Peyer's patch (tissue), 4 donors: ENCODE data around the gene TNFRSF19. TPM values are rescaled to one million over a fixed set of nuclear protein-coding genes. Genes with fewer than 3 reads are reported as not detected.

Source experiments
- DNase-seq, 3 donors: peaks; one replicate each; pipeline ENCODE4 v3.0.0-alpha.2; 2017 to 2019
- H3K27ac ChIP-seq, 4 donors: fragments of 200-600 bp; sonication (generic); one replicate each; pipeline ENCODE4 v1.5.1; 2016 to 2019
- H3K27me3 ChIP-seq, 2 donors: fragments of 200-600 bp; sonication (generic); one replicate each; pipeline ENCODE4 v1.5.1; 2019
- H3K36me3 ChIP-seq, 3 donors: fragments of 200-600 bp; sonication (generic); one replicate each; pipeline ENCODE4 v1.5.1; 2016 to 2019
- H3K4me1 ChIP-seq, 4 donors: fragments of 200-600 bp; sonication (generic); one replicate each; pipeline ENCODE4 v1.5.1; 2016 to 2019
- H3K4me3 ChIP-seq, 4 donors: fragments of 200-600 bp; sonication (generic); 1 replicate in 3 of 4; 2 replicates in 1 of 4; pipeline ENCODE4 v1.5.1; 2016 to 2019; ENCODE audit warnings: mild to moderate bottlenecking in 1 of 4
- H3K9me3 ChIP-seq, 4 donors: fragments of 200-600 bp; sonication (generic); one replicate each; pipeline ENCODE4 v1.5.1; 2016 to 2019; ENCODE audit warnings: mild to moderate bottlenecking in 1 of 4
- CTCF ChIP-seq, 6 experiments: fragments of 450-650 bp in 4 of 6; fragments of 200-600 bp in 2 of 6; sonication (generic) in 1 of 6; IDR thresholded peaks; one replicate each; pipeline ENCODE4 v1.5.1; 2017 to 2019; ENCODE audit warnings: antibody characterized with exemption in 6 of 6, mild to moderate bottlenecking in 3 of 6, moderate library complexity in 1 of 6
- POLR2A ChIP-seq, 2 donors: fragments of 450-650 bp; IDR thresholded peaks; one replicate each; pipeline ENCODE4 v1.5.1; 2017; ENCODE audit warnings: antibody characterized with exemption in 2 of 2, mild to moderate bottlenecking in 2 of 2, moderate library complexity in 2 of 2
- total RNA-seq, 4 donors: library from RNA; depleted of rRNA; stranded (reverse); fragments of >200 nt; gene quantifications; one replicate each; pipeline ENCODE4 v1.1.0, GENCODE V29; 2016

The TNFRSF19 gene
- total RNA-seq, 4 donors from 2014 or later: 0.94 to 1.7 (median 1.2) TPM; not detected in 1

- no peak for TF ChIP-seq CTCF (IDR thresholded peaks at IDR 0.05)
- no peak for TF ChIP-seq POLR2A (IDR thresholded peaks at IDR 0.05)
- no peaks in the 10 kb centered on the region for H3K4me1 ChIP-seq
- H3K4me3 ChIP-seq: no peak overlapping the region
- no peaks in the 10 kb centered on the region for H3K36me3 ChIP-seq
- H3K27ac ChIP-seq: no peak overlapping the region
- no peaks in the 10 kb centered on the region for H3K27me3 ChIP-seq
- no peak for DNase-seq
- no peaks in the 10 kb centered on the region for H3K9me3 ChIP-seq
These were observed 152.7 kb downstream of the TNFRSF19 start for GRCh38 chr13:23722726-23723453.

- DNase-seq: no peak
These were observed 153.3 kb downstream of the TNFRSF19 start for GRCh38 chr13:23723471-23723870.

GRCh38 chr13:23724196-23724970 lies 154.2 kb downstream of the TNFRSF19 start:
- Histone ChIP-seq H3K4me3 (no peak overlapping the region), H3K4me1 (no peaks in the 10 kb centered on the region), H3K9me3 (no peaks in the 10 kb centered on the region), H3K27ac (no peak overlapping the region), H3K36me3 (peaks cover 0 to 8% (median 0%) of the 10 kb centered on the region in 3 donors), H3K27me3 (no peaks in the 10 kb centered on the region)
- TF ChIP-seq CTCF (IDR thresholded peaks at IDR 0.05) (no peak), POLR2A (IDR thresholded peaks at IDR 0.05) (no peak)
- no peak for DNase-seq

More at GRCh38 chr13:23723471-23723870, 153.3 kb downstream of the TNFRSF19 start:
- H3K27me3 ChIP-seq: no peaks in the 10 kb centered on the region
- no peak overlapping the region for H3K27ac ChIP-seq
- H3K4me3 ChIP-seq: no peak overlapping the region
- H3K36me3 ChIP-seq: no peaks in the 10 kb centered on the region
- H3K4me1 ChIP-seq: no peaks in the 10 kb centered on the region
- no peak for TF ChIP-seq CTCF (IDR thresholded peaks at IDR 0.05)
- no peak for TF ChIP-seq POLR2A (IDR thresholded peaks at IDR 0.05)
- no peaks in the 10 kb centered on the region for H3K9me3 ChIP-seq

Other genes starting within 250 kb of the TNFRSF19 start
- 10 to 100 TPM in 1 of 4 donors, 1 to 10 TPM in 3; 5.4 to 49.5 (median 5.9) TPM for gene SACS, start 136.7 kb upstream of the TNFRSF19 start, total RNA-seq